SK-N-SH (cell line): ENCODE measurements around the gene MBD4. TPM values are rescaled to one million over a fixed set of nuclear protein-coding genes. Genes with fewer than 3 reads are reported as not detected.

ENCODE experiments used
- CTCF ChIA-PET: fragments of 300-600, 350-600 bp; formaldehyde crosslinking; extraction: SDS; loops from one replicate; lab custom pipeline; 2021; lab: Yijun Ruan, JAX
- POLR2A ChIA-PET: fragments of 350-600 bp; sonication (Branson Sonifier 250); formaldehyde crosslinking; extraction: SDS; loops from one replicate; lab custom pipeline; 2020; ENCODE audit warnings: antibody characterized with exemption, inconsistent platforms; lab: Yijun Ruan, JAX
- DNase-seq: peaks from one replicate; pipeline ENCODE4 v3.0.0; 2012
- H2AFZ ChIP-seq: fragments of 200-600 bp; sonication (generic); 2 replicates; pipeline ENCODE4 v1.8.1; 2016; ENCODE audit warnings: antibody characterized with exemption, mild to moderate bottlenecking, low read depth
- H3F3A ChIP-seq: fragments of 200-600 bp; sonication (generic); replicated peaks from 2 replicates; pipeline ENCODE3; 2016; ENCODE audit warnings: antibody characterized with exemption, mild to moderate bottlenecking; ENCODE audit not compliant: insufficient read depth
- H3K27ac ChIP-seq, 2 experiments: fragments of 200-500 bp in 1 of 2; fragments of 200-600 bp in 1 of 2; sonication (Bioruptor generic) in 1 of 2; sonication (generic), shearing (Covaris generic) in 1 of 2; 2 replicates each; pipeline versions ENCODE4 v1.5.1 to v1.6.1; 2014 to 2016; ENCODE audit warnings: low read depth in 2 of 2, inconsistent platforms in 1 of 2, low read length in 1 of 2, mild to moderate bottlenecking in 1 of 2, mixed read lengths in 1 of 2
- H3K27me3 ChIP-seq: fragments of 200-600 bp; sonication (generic), shearing (Covaris generic); 2 replicates; pipeline ENCODE4 v1.6.1; 2016; ENCODE audit warnings: mixed run types; ENCODE audit not compliant: insufficient read depth
- H3K36me3 ChIP-seq, 2 experiments: fragments of 200-500 bp in 1 of 2; fragments of 200-600 bp in 1 of 2; sonication (Bioruptor generic) in 1 of 2; sonication (generic) in 1 of 2; replicated peaks in 1 of 2; 2 replicates each; pipeline versions ENCODE3 to v1.5.1; 2014 to 2016; ENCODE audit warnings: low read length in 1 of 2, mild to moderate bottlenecking in 1 of 2; ENCODE audit not compliant: insufficient read depth in 2 of 2, control insufficient read depth in 1 of 2
- H3K4me1 ChIP-seq, 2 experiments: fragments of 200-500 bp in 1 of 2; fragments of 200-600 bp in 1 of 2; sonication (Bioruptor generic) in 1 of 2; sonication (generic), shearing (Covaris generic) in 1 of 2; 2 replicates each; pipeline versions ENCODE4 v1.5.1 to v1.6.1; 2014 to 2016; ENCODE audit warnings: low read depth in 1 of 2, low read length in 1 of 2, mixed run types in 1 of 2; ENCODE audit not compliant: insufficient read depth in 2 of 2, control insufficient read depth in 1 of 2
- H3K4me2 ChIP-seq: fragments of 200-600 bp; sonication (generic), shearing (Covaris generic); 2 replicates; pipeline ENCODE4 v1.6.1; 2017; ENCODE audit warnings: mixed run types
- H3K4me3 ChIP-seq, 2 experiments: fragments of 200-500 bp in 1 of 2; fragments of 200-600 bp in 1 of 2; sonication (Bioruptor generic) in 1 of 2; sonication (generic), shearing (Covaris generic) in 1 of 2; 2 replicates each; pipeline versions ENCODE4 v1.5.1 to v1.8.1; 2014 to 2016; ENCODE audit warnings: low read depth in 2 of 2, inconsistent platforms in 1 of 2, low read length in 1 of 2, mild to moderate bottlenecking in 1 of 2, mixed read lengths in 1 of 2, moderate library complexity in 1 of 2
- H3K79me2 ChIP-seq: fragments of 200-600 bp; sonication (generic); 2 replicates; pipeline ENCODE4 v1.8.1; 2017; ENCODE audit warnings: mild to moderate bottlenecking; ENCODE audit not compliant: insufficient read depth
- H3K9ac ChIP-seq: fragments of 200-600 bp; sonication (generic); 2 replicates; pipeline ENCODE4 v1.6.1; 2017; ENCODE audit warnings: mixed run types
- H3K9me2 ChIP-seq: fragments of 200-600 bp; sonication (generic); 2 replicates; pipeline ENCODE4 v1.6.1; 2017; ENCODE audit warnings: mixed run types
- H3K9me3 ChIP-seq: fragments of 200-600 bp; sonication (generic); 2 replicates; pipeline ENCODE4 v1.6.1; 2017; ENCODE audit warnings: mixed run types, mild to moderate bottlenecking, moderate library complexity
- H4K20me1 ChIP-seq: fragments of 200-600 bp; sonication (generic); 2 replicates; pipeline ENCODE4 v1.6.1; 2017; ENCODE audit warnings: mild to moderate bottlenecking, mixed run types; ENCODE audit not compliant: insufficient read depth
- CHD2 ChIP-seq: fragments of 150-350 bp; IDR thresholded peaks from 2 replicates; pipeline ENCODE4 v1.6.1; 2018; ENCODE audit warnings: low read length; ENCODE audit not compliant: partially characterized antibody
- ELF1 ChIP-seq: IDR thresholded peaks from 2 replicates; pipeline ENCODE4 v1.4.0; 2012
- EP300 ChIP-seq, 2 experiments: IDR thresholded peaks; 2 replicates each; pipeline versions ENCODE4 v1.4.0 to v1.6.1; 2012; ENCODE audit warnings: borderline replicate concordance in 1 of 2, low read depth in 1 of 2, low read length in 1 of 2
- EZH2phosphoT487 ChIP-seq: fragments of 200-600 bp; sonication (generic); IDR thresholded peaks from 2 replicates; pipeline ENCODE4 v1.6.1; 2017; ENCODE audit warnings: low read depth, mixed run types, mild to moderate bottlenecking, antibody characterized with exemption, moderate library complexity, borderline replicate concordance
- FOSL2 ChIP-seq: IDR thresholded peaks from 2 replicates; pipeline ENCODE4 v1.4.0; 2012; ENCODE audit warnings: low read depth, mild to moderate bottlenecking, moderate library complexity, borderline replicate concordance
- FOXJ3 ChIP-seq: sonication (generic); formaldehyde crosslinking; IDR thresholded peaks from 2 replicates; pipeline ENCODE4 v1.5.1; 2020; ENCODE audit warnings: mild to moderate bottlenecking, missing genetic modification reagents
- FOXM1 ChIP-seq: IDR thresholded peaks from 2 replicates; pipeline ENCODE4 v1.4.0; 2012; ENCODE audit warnings: low read depth, mild to moderate bottlenecking
- GATA2 ChIP-seq: sonication (generic); formaldehyde crosslinking; IDR thresholded peaks from 2 replicates; pipeline ENCODE4 v1.5.0; 2020; ENCODE audit warnings: mild to moderate bottlenecking, missing genetic modification reagents
- JUND ChIP-seq: IDR thresholded peaks from 2 replicates; pipeline ENCODE4 v1.4.0; 2012
- MEF2A ChIP-seq: IDR thresholded peaks from 2 replicates; pipeline ENCODE4 v1.4.0; 2012; ENCODE audit warnings: low read depth, borderline replicate concordance
- MXI1 ChIP-seq: IDR thresholded peaks from 2 replicates; pipeline ENCODE4 v1.6.1; 2012; ENCODE audit warnings: mild to moderate bottlenecking, low read depth, low read length, improper control_type of control experiment
- NFIC ChIP-seq: IDR thresholded peaks from 2 replicates; pipeline ENCODE4 v1.4.0; 2012; ENCODE audit warnings: borderline replicate concordance
- NRF1 ChIP-seq: IDR thresholded peaks from 2 replicates; pipeline ENCODE4 v1.6.1; 2012; ENCODE audit warnings: low read depth, mild to moderate bottlenecking, low read length
- POLR2AphosphoS5 ChIP-seq: IDR thresholded peaks from 2 replicates; pipeline ENCODE4 v1.6.1; 2012; ENCODE audit warnings: low read depth, low read length
- RAD21 ChIP-seq: IDR thresholded peaks from 2 replicates; pipeline ENCODE4 v1.6.1; 2012; ENCODE audit warnings: mild to moderate bottlenecking, low read length
- RCOR1 ChIP-seq: fragments of 150-350 bp; IDR thresholded peaks from 2 replicates; pipeline ENCODE4 v1.6.1; 2017; ENCODE audit warnings: antibody characterized with exemption, low read length
- RFX5 ChIP-seq: IDR thresholded peaks from 2 replicates; pipeline ENCODE4 v1.6.1; 2012; ENCODE audit warnings: mild to moderate bottlenecking, improper control_type of control experiment, low read length
- SMC3 ChIP-seq: IDR thresholded peaks from 2 replicates; pipeline ENCODE4 v1.6.1; 2012; ENCODE audit warnings: low read depth, low read length, improper control_type of control experiment
- TAF1 ChIP-seq: IDR thresholded peaks from 2 replicates; pipeline ENCODE4 v1.6.1; 2012; ENCODE audit warnings: low read depth, mild to moderate bottlenecking, low read length, moderate library complexity, borderline replicate concordance
- TCF12 ChIP-seq: IDR thresholded peaks from 2 replicates; pipeline ENCODE4 v1.4.0; 2012
- YY1 ChIP-seq: IDR thresholded peaks from 2 replicates; pipeline ENCODE4 v1.4.0; 2012; ENCODE audit warnings: low read depth, mild to moderate bottlenecking
- WGBS: methylation state at CpG from one replicate; pipeline ENCODE4 v1.1.6; 2017; ENCODE audit warnings: low lambda C conversion rate; 5-methylcytosine and 5-hydroxymethylcytosine counted together
- polyA plus RNA-seq, 3 experiments: library from polyadenylated mRNA; depleted of rRNA; stranded (reverse); fragments of >200 nt; gene quantifications; 2 replicates each; pipeline ENCODE4 v1.2.3, GENCODE V29; 2012
- TF ChIP-seq, protein P1 (sequence below): fragments of 150-350 bp; IDR thresholded peaks from 2 replicates; pipeline ENCODE4 v1.6.1; 2016; ENCODE audit warnings: mild to moderate bottlenecking, low read depth, low read length
- TF ChIP-seq, protein P2 (sequence below): IDR thresholded peaks from 2 replicates; pipeline ENCODE4; 2012
- TF ChIP-seq, protein P3 (sequence below): IDR thresholded peaks from 2 replicates; pipeline ENCODE4 v1.4.0; 2012; ENCODE audit warnings: low read depth, borderline replicate concordance

MBD4 gene
- polyA plus RNA-seq, 1 of the 3 experiments (the other 2 are of a cell fraction): 11.1 TPM

DNA sequence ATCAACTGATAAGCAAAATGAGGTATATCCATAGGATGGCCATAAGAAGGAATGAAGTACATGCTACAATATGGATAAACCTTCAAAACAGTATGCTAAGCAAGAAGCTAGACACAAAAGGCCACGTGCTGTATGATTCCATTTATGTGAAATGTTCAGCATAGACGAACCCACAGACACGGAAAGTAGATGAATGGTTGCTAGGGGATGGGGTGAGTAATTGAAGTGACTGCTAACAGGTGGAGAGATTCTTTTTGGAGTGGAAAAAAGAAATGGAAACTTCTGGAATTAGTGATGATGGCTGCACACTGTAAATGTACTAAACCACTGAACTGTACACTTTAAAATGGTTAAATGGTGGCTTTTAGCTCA, 10.7 kb downstream of the MBD4 start:
- TF ChIP-seq FOXM1 (no peak), MEF2A (no peak), JUND (no peak)
- POLR2A ChIA-PET: interaction anchor here (0.7 to 1.4 kb wide), 4 partner anchors 11 to 113 kb away, joined by 3 read pairs; partner anchors contain the start of genes IFT122 and MBD4
- WGBS: 86% methylated on average over 3 of the region's 3 CpGs
- Histone ChIP-seq H3F3A (peaks cover 19% of the 10 kb centered on the region), H3K4me3 (0 out of 4 replicates have a peak overlapping the region, but pooled peaks of 1 of the 2 experiments have one; percentile 62), H3K36me3 (peaks cover 30 to 32% of the 10 kb centered on the region in 2 experiments), H3K27ac (peak overlapping the region; percentile 38 to 81; a peak in 3 of 4 replicates), H3K27me3 (no peaks in the 10 kb centered on the region), H3K9me2 (no peaks in the 10 kb centered on the region), H4K20me1 (no peaks in the 10 kb centered on the region), H3K4me1 (peaks cover 0 to 12% of the 10 kb centered on the region in 2 experiments; a peak in 2 of 4 replicates), H3K4me2 (0 out of 2 replicates have a peak overlapping the region, but pooled peaks have one; percentile 78), H3K79me2 (no peaks in the 10 kb centered on the region), H3K9ac (peak overlapping the region; percentile 23; the same call in 1 of the 2 replicates), H3K9me3 (no peaks in the 10 kb centered on the region), H2AFZ (peak overlapping the region; percentile 78)
- no peak for DNase-seq
- CTCF ChIA-PET: interaction anchor here (1.0 to 2.0 kb wide), 3 partner anchors 11 to 375 kb away, joined by 3 to 11 read pairs (median 3); no protein-coding TSS in a partner anchor

DNA sequence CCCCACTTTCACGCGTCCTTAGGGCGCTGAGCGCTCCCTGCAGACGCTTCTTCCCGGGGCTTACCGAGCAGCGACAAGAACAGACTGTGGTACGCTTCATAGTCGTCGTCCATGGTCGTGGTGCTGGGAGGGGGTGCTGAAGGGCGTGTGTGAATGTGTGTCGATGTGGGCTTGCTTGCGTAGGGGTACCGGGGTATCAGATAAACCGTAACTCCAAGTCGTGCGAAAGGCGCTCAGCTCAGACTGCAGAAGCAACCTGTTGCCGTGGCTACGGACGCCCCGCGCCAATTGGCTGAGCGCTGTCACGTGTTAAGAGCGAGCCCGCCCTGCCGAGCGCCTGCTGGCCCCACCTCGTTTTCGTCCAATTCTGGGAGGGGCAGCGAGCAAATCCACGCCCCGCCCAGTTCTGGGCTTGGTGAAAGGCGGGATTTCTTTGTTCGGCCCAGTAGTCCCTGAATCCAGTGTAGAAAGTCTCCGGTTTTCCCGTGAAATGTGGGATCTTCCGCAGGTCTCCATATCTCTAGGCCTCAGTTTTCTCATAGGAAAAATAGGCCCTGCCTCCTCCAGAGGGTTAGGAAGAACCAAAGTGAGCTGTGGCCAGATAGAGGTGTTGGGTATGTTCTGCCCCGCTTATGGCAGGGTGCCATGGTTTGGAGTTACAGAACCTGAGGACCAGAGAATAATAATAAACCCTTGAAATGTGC, 11.2 kb downstream of the MBD4 start, which contains the start of gene EFCAB12:
Gene EFCAB12, minus strand, starts transcription at position 261 of the 704 bp plus-strand sequence. Its CDS starts 148 bp downstream, at position 113.
- Histone ChIP-seq H3F3A (peaks cover 14% of the 10 kb centered on the region), H3K4me1 (peaks cover 0 to 12% of the 10 kb centered on the region in 2 experiments; a peak in 2 of 4 replicates), H3K36me3 (peaks cover 26% of the 10 kb centered on the region in 2 experiments), H2AFZ (peak within 1 kb of the TSS; percentile 78), H4K20me1 (no peaks in the 10 kb centered on the region), H3K4me3 (peak within 1 kb of the TSS; percentile 61 to 62), H3K27me3 (no peaks in the 10 kb centered on the region), H3K4me2 (peak within 1 kb of the TSS; percentile 78), H3K9me2 (no peaks in the 10 kb centered on the region), H3K79me2 (no peaks in the 10 kb centered on the region), H3K9ac (peak within 1 kb of the TSS; percentile 23; the same call in 1 of the 2 replicates), H3K27ac (peak within 1 kb of the TSS; percentile 38 to 81; a peak in 3 of 4 replicates), H3K9me3 (no peaks in the 10 kb centered on the region)
- CTCF ChIA-PET: interaction anchor here (0.7 to 2.0 kb wide), 5 partner anchors 11 to 375 kb away, joined by 3 to 11 read pairs (median 3); no protein-coding TSS in a partner anchor
- POLR2A ChIA-PET: interaction anchor here (0.6 to 1.4 kb wide), 6 partner anchors 9 to 165 kb away, joined by 3 read pairs; partner anchors contain the start of genes IFT122 and MBD4
- peak; percentile 93 for DNase-seq
- WGBS: 5% methylated on average over 15 of the region's 42 CpGs
- TF ChIP-seq RFX5 (no peak; the same call in 1 of the 2 replicates), MXI1 (peak; percentile 92), YY1 (no peak), ELF1 (no peak), GATA2 (CRISPR knock-in tag) (no peak), TAF1 (0 out of 2 replicates have a peak, but pooled peaks have one; percentile 42), EP300 (IDR thresholded peaks at IDR 0.05; ENCODE audit: borderline replicate concordance in 1 of 2, low read depth in 1 of 2, low read length in 1 of 2) (no peak), NFIC (no peak; the same call in 1 of the 2 replicates), TCF12 (no peak), RCOR1 (no peak), POLR2AphosphoS5 (peak; percentile 73), MEF2A (no peak), NRF1 (no peak), RAD21 (no peak; the same call in 1 of the 2 replicates), CHD2 (no peak), EZH2phosphoT487 (no peak), FOXJ3 (CRISPR knock-in tag) (no peak), FOSL2 (no peak), SMC3 (no peak)
- TF ChIP-seq, protein P1, sequence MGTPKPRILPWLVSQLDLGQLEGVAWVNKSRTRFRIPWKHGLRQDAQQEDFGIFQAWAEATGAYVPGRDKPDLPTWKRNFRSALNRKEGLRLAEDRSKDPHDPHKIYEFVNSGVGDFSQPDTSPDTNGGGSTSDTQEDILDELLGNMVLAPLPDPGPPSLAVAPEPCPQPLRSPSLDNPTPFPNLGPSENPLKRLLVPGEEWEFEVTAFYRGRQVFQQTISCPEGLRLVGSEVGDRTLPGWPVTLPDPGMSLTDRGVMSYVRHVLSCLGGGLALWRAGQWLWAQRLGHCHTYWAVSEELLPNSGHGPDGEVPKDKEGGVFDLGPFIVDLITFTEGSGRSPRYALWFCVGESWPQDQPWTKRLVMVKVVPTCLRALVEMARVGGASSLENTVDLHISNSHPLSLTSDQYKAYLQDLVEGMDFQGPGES: no peak
- TF ChIP-seq, protein P2, sequence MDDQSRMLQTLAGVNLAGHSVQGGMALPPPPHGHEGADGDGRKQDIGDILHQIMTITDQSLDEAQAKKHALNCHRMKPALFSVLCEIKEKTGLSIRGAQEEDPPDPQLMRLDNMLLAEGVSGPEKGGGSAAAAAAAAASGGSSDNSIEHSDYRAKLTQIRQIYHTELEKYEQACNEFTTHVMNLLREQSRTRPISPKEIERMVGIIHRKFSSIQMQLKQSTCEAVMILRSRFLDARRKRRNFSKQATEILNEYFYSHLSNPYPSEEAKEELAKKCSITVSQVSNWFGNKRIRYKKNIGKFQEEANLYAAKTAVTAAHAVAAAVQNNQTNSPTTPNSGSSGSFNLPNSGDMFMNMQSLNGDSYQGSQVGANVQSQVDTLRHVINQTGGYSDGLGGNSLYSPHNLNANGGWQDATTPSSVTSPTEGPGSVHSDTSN: no peak
- TF ChIP-seq, protein P3, sequence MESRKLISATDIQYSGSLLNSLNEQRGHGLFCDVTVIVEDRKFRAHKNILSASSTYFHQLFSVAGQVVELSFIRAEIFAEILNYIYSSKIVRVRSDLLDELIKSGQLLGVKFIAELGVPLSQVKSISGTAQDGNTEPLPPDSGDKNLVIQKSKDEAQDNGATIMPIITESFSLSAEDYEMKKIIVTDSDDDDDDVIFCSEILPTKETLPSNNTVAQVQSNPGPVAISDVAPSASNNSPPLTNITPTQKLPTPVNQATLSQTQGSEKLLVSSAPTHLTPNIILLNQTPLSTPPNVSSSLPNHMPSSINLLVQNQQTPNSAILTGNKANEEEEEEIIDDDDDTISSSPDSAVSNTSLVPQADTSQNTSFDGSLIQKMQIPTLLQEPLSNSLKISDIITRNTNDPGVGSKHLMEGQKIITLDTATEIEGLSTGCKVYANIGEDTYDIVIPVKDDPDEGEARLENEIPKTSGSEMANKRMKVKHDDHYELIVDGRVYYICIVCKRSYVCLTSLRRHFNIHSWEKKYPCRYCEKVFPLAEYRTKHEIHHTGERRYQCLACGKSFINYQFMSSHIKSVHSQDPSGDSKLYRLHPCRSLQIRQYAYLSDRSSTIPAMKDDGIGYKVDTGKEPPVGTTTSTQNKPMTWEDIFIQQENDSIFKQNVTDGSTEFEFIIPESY: no peak
